Smooth muscle cell (in vitro differentiated cells): ENCODE measurements around the gene VPS35L. TPM values are rescaled to one million over a fixed set of nuclear protein-coding genes. Genes with fewer than 3 reads are reported as not detected.
"Not testable (repeated sequence)": the region's sequence is repeated elsewhere in the genome, so short reads cannot be mapped to it uniquely, and the experiment has no call there.

Experiments used
- DNase-seq: peaks from one replicate; lab custom pipeline; 2025; ENCODE audit not compliant: unreplicated experiment; lab: John Stamatoyannopoulos, UW
- H2AFZ ChIP-seq: fragments of 200-600 bp; sonication (generic); 2 replicates; pipeline ENCODE4 v1.6.0; 2016; ENCODE audit warnings: antibody characterized with exemption, low read depth, mild to moderate bottlenecking
- H3F3A ChIP-seq: fragments of 200-600 bp; sonication (generic); 2 replicates; pipeline ENCODE4 v1.6.0; 2017; ENCODE audit warnings: antibody characterized with exemption, low read depth
- H3K27ac ChIP-seq: fragments of 200-600 bp; sonication (generic); 2 replicates; pipeline ENCODE4 v1.5.1; 2016; ENCODE audit warnings: low read depth, mild to moderate bottlenecking
- H3K27me3 ChIP-seq: fragments of 200-600 bp; sonication (generic); 2 replicates; pipeline ENCODE4 v1.6.1; 2016; ENCODE audit warnings: low read depth, mild to moderate bottlenecking
- H3K36me3 ChIP-seq: fragments of 200-600 bp; sonication (generic); 2 replicates; pipeline ENCODE4 v1.5.1; 2016; ENCODE audit warnings: low read depth
- H3K4me1 ChIP-seq: fragments of 200-600 bp; sonication (generic); 2 replicates; pipeline ENCODE4 v1.5.1; 2016; ENCODE audit warnings: low read depth
- H3K4me2 ChIP-seq: fragments of 200-600 bp; sonication (generic); 2 replicates; pipeline ENCODE4 v1.6.0; 2016; ENCODE audit warnings: mild to moderate bottlenecking
- H3K4me3 ChIP-seq: fragments of 200-600 bp; sonication (generic); 2 replicates; pipeline ENCODE4 v1.5.1; 2016; ENCODE audit warnings: mild to moderate bottlenecking
- H3K79me2 ChIP-seq: fragments of 200-600 bp; sonication (generic); 2 replicates; pipeline ENCODE4 v1.6.0; 2016; ENCODE audit warnings: low read depth, mild to moderate bottlenecking
- H3K9ac ChIP-seq: fragments of 200-600 bp; sonication (generic); 2 replicates; pipeline ENCODE4 v1.6.0; 2016; ENCODE audit warnings: low read depth
- H3K9me3 ChIP-seq: fragments of 200-600 bp; sonication (generic); replicated peaks from 2 replicates; pipeline ENCODE4 v1.5.1; 2016; ENCODE audit warnings: low read depth
- H4K20me1 ChIP-seq: fragments of 200-600 bp; sonication (generic); 2 replicates; pipeline ENCODE4 v1.6.0; 2016; ENCODE audit warnings: low read depth
- WGBS: methylation state at CpG from one replicate; pipeline ENCODE4 v1.1.7; 2016; ENCODE audit warnings: low lambda C conversion rate; 5-methylcytosine and 5-hydroxymethylcytosine counted together
- polyA plus RNA-seq: library from polyadenylated mRNA; unstranded; fragments of >200 nt; fragmentation: Nextera tagmentation; extraction: Ambion mirVana; gene quantifications from 2 replicates; pipeline ENCODE4 v1.2.1, GENCODE V29; 2016
- total RNA-seq: library from RNA; depleted of rRNA; stranded (reverse); fragments of >200 nt; gene quantifications from 2 replicates; pipeline ENCODE4 v1.2.3, GENCODE V29; 2014
- TF ChIP-seq, protein P1 (sequence below): fragments of 200-600 bp; sonication (generic); IDR thresholded peaks from 2 replicates; pipeline ENCODE4 v1.5.1; 2017; ENCODE audit warnings: borderline replicate concordance, mild to moderate bottlenecking, antibody characterized with exemption; ENCODE audit not compliant: insufficient read depth, poor library complexity, severe bottlenecking

The VPS35L gene
- total and polyA plus RNA-seq, 2 experiments from 2014 or later: 46.7 to 47.4 TPM

- H3K36me3 ChIP-seq: no peaks in the 10 kb centered on the region
- no peak for DNase-seq
- no peaks in the 10 kb centered on the region for H3K27me3 ChIP-seq
- WGBS: 97% methylated on average over 5 of the region's 5 CpGs
- TF ChIP-seq, protein P1, sequence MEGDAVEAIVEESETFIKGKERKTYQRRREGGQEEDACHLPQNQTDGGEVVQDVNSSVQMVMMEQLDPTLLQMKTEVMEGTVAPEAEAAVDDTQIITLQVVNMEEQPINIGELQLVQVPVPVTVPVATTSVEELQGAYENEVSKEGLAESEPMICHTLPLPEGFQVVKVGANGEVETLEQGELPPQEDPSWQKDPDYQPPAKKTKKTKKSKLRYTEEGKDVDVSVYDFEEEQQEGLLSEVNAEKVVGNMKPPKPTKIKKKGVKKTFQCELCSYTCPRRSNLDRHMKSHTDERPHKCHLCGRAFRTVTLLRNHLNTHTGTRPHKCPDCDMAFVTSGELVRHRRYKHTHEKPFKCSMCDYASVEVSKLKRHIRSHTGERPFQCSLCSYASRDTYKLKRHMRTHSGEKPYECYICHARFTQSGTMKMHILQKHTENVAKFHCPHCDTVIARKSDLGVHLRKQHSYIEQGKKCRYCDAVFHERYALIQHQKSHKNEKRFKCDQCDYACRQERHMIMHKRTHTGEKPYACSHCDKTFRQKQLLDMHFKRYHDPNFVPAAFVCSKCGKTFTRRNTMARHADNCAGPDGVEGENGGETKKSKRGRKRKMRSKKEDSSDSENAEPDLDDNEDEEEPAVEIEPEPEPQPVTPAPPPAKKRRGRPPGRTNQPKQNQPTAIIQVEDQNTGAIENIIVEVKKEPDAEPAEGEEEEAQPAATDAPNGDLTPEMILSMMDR: no peak
- H4K20me1 ChIP-seq: no peaks in the 10 kb centered on the region
- H3F3A ChIP-seq: no peaks in the 10 kb centered on the region
- H3K27ac ChIP-seq: no peak overlapping the region
- no peak overlapping the region for H3K4me3 ChIP-seq
- no peak overlapping the region for H2AFZ ChIP-seq
- no peaks in the 10 kb centered on the region for H3K4me1 ChIP-seq
- no peaks in the 10 kb centered on the region for H3K9me3 ChIP-seq
- H3K4me2 ChIP-seq: no peak overlapping the region
- H3K79me2 ChIP-seq: no peaks in the 10 kb centered on the region
- no peak overlapping the region for H3K9ac ChIP-seq
Measured at GRCh38 chr16:19674485-19674884, 119.0 kb downstream of the VPS35L start.

DNA sequence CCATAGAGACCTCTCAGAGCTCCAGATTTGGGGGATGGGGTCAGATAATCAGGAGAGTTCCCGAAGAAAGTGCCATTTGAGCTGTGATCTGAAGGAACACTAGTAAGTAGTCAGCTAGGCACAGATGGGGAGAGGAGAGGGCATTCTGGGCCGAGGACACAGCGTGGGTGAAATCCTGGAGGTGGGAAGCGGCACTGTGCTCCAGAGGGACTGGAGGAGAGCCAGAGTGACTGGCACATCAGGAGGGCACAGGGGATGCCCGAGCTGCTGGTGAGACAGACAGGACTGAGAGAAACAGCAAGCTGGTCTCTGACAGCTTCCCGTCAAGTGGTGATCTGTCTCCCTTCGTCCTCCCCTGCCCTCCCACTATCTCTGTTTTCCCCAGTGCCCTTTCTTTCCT is 121.9 kb downstream of the VPS35L start:
- Histone ChIP-seq H3K9me3 (no peaks in the 10 kb centered on the region), H3K79me2 (no peaks in the 10 kb centered on the region), H3K27me3 (no peaks in the 10 kb centered on the region), H3K27ac (no peak overlapping the region), H3K4me1 (no peaks in the 10 kb centered on the region), H2AFZ (no peak overlapping the region), H3K4me3 (no peak overlapping the region), H3K9ac (no peak overlapping the region), H3K36me3 (no peaks in the 10 kb centered on the region), H3F3A (no peaks in the 10 kb centered on the region), H4K20me1 (no peaks in the 10 kb centered on the region), H3K4me2 (no peak overlapping the region)
- no peak for DNase-seq
- WGBS: 94% methylated on average over 6 of the region's 7 CpGs
- TF ChIP-seq, protein P1: no peak

- Histone ChIP-seq H3K79me2 (no peaks in the 10 kb centered on the region), H3F3A (no peaks in the 10 kb centered on the region), H2AFZ (no peak overlapping the region), H3K36me3 (peaks cover 7% of the 10 kb centered on the region), H3K27ac (no peak overlapping the region), H3K4me2 (no peak overlapping the region), H3K4me3 (no peak overlapping the region), H3K27me3 (no peaks in the 10 kb centered on the region), H3K9me3 (no peaks in the 10 kb centered on the region), H3K9ac (no peak overlapping the region), H3K4me1 (no peaks in the 10 kb centered on the region), H4K20me1 (no peaks in the 10 kb centered on the region)
- 95% methylated on average over 7 of the region's 7 CpGs for WGBS
- no peak for DNase-seq
- TF ChIP-seq, protein P1: no peak
Measured at GRCh38 chr16:19678804-19679203, 123.3 kb downstream of the VPS35L start.

- not testable (repeated sequence) for H3K27ac ChIP-seq, H3F3A ChIP-seq, H3K27me3 ChIP-seq, H2AFZ ChIP-seq, H3K9me3 ChIP-seq, H3K36me3 ChIP-seq, H4K20me1 ChIP-seq, H3K4me3 ChIP-seq, H3K4me2 ChIP-seq, DNase-seq, H3K79me2 ChIP-seq, H3K4me1 ChIP-seq, H3K9ac ChIP-seq
- 98% methylated on average over 6 of the region's 6 CpGs for WGBS
Measured at GRCh38 chr16:19679281-19679680, 123.8 kb downstream of the VPS35L start.
